ENCODE data around the gene OOSP1.
"Not testable (repeated sequence)": the region's sequence is repeated elsewhere in the genome, so short reads cannot be mapped to it uniquely, and the experiment has no call there.

The OOSP1 gene, protein sequence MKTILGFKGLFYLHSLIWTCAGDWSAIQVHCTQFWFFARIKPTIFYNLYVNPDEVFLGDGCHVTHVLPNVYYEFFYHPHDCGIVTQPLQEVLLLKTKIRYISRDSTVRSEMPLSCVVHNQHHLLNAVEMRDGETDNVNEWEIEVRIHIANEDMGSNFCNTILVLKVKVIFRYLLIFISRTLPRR

DNA sequence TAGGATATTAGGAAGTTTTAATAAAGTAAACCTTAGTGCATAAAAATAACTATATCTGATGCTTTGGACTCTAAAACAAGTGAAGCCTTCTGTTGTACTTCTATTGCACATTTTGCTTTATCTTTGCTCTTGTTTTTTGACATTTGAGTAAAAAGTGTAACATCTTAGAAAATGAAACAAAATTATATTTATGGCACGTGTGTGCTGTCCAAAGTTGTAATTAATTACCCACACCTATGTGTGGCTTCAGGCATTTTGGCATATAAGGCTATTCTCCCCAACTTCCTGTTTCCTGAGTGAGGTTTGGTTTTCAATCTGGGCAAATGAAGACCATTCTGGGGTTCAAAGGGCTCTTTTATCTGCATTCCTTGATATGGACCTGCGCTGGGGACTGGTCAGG lies at the start of gene OOSP1:
TSS of gene OOSP1 (plus strand) at position 301 of the 400 bp plus-strand sequence. CDS start at position 324, 23 bp downstream.
- peaks cover 0 to 5% of the 10 kb centered on the region in 2 donors for H3K27me3 Mint-ChIP-seq
- no peak for ATAC-seq (replicated peaks)
- peaks cover 0 to 1% of the 10 kb centered on the region in 2 donors for H3K9me3 Mint-ChIP-seq
- H3K4me1 Mint-ChIP-seq, result peaks cover 2 to 12% of the 10 kb centered on the region in 2 donors
- DNase-seq, result no peak
- no peak within 1 kb of the TSS for H3K4me3 Mint-ChIP-seq
- H3K27ac Mint-ChIP-seq, result no peak within 1 kb of the TSS
- H3K36me3 Mint-ChIP-seq, result no peaks in the 10 kb centered on the region

DNA sequence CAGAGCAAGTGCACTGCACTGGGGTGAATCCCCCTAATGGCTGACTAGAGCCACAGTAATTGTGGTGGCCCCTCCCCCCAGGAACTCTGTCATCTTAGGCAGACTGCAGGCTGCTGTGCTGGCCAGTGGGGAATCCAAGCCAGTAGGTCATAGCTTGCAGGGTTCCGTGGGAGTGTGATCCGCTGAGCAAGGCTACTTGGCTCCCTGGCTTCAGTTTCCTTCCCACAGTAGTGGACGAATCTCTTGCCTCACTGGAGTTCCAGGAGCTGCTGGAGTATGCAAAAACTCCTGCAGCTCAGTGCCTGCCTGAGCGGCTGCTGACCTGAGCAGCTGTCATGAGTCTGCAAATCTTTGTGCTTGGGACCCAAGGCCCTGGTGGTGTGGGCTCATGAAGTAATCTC lies 46.5 kb upstream of the OOSP1 start:
- Mint-ChIP-seq H3K9me3 (peaks cover 32 to 33% of the 10 kb centered on the region in 2 donors), H3K4me3 (no peak overlapping the region), H3K27ac (no peak overlapping the region), H3K4me1 (no peaks in the 10 kb centered on the region), H3K36me3 (peaks cover 8 to 15% of the 10 kb centered on the region in 2 donors), H3K27me3 (peaks cover 25 to 47% of the 10 kb centered on the region in 2 donors)
- ATAC-seq (replicated peaks), result no peak
- no peak for DNase-seq

GRCh38 chr11:59894616-59895015 lies 43.6 kb upstream of the OOSP1 start:
- H3K27me3 Mint-ChIP-seq, result peaks cover 19 to 40% of the 10 kb centered on the region in 2 donors
- ATAC-seq (replicated peaks) (no peak), DNase-seq (no peak)
- no peaks in the 10 kb centered on the region for H3K4me1 Mint-ChIP-seq
- peaks cover 0 to 3% of the 10 kb centered on the region in 2 donors for H3K36me3 Mint-ChIP-seq
- peaks cover 12 to 13% of the 10 kb centered on the region in 2 donors for H3K9me3 Mint-ChIP-seq
- no peak overlapping the region for H3K4me3 Mint-ChIP-seq
- no peak overlapping the region for H3K27ac Mint-ChIP-seq

GRCh38 chr11:59898046-59898445 lies 40.2 kb upstream of the OOSP1 start:
- Mint-ChIP-seq H3K4me1 (no peaks in the 10 kb centered on the region), H3K27me3 (peaks cover 11 to 23% of the 10 kb centered on the region in 2 donors), H3K9me3 (peaks cover 0 to 1% of the 10 kb centered on the region in 2 donors), H3K27ac (no peak overlapping the region), H3K36me3 (no peaks in the 10 kb centered on the region), H3K4me3 (no peak overlapping the region)
- DNase-seq, result no peak
- ATAC-seq (replicated peaks), result no peak

- Mint-ChIP-seq H3K9me3 (peaks cover 0 to 1% of the 10 kb centered on the region in 2 donors), H3K4me1 (no peaks in the 10 kb centered on the region), H3K4me3 (no peak overlapping the region), H3K27me3 (peaks cover 8 to 18% of the 10 kb centered on the region in 2 donors), H3K36me3 (no peaks in the 10 kb centered on the region), H3K27ac (no peak overlapping the region)
- DNase-seq (no peak), ATAC-seq (replicated peaks) (no peak)
Measured at GRCh38 chr11:59898650-59899049, 39.6 kb upstream of the OOSP1 start.

GRCh38 chr11:59899532-59899931 lies 38.7 kb upstream of the OOSP1 start:
- Mint-ChIP-seq H3K9me3 (peaks cover 0 to 1% of the 10 kb centered on the region in 2 donors), H3K4me3 (no peak overlapping the region), H3K27me3 (peaks cover 5 to 15% of the 10 kb centered on the region in 2 donors), H3K27ac (no peak overlapping the region), H3K36me3 (no peaks in the 10 kb centered on the region), H3K4me1 (no peaks in the 10 kb centered on the region)
- ATAC-seq (replicated peaks) (no peak), DNase-seq (no peak)

GRCh38 chr11:59900366-59901126 lies 37.7 kb upstream of the OOSP1 start:
- Mint-ChIP-seq H3K4me1 (no peaks in the 10 kb centered on the region), H3K27ac (no peak overlapping the region), H3K27me3 (peaks cover 1 to 10% of the 10 kb centered on the region in 2 donors), H3K4me3 (no peak overlapping the region), H3K9me3 (no peaks in the 10 kb centered on the region), H3K36me3 (no peaks in the 10 kb centered on the region)
- DNase-seq, result no peak
- ATAC-seq (replicated peaks), result no peak

DNA sequence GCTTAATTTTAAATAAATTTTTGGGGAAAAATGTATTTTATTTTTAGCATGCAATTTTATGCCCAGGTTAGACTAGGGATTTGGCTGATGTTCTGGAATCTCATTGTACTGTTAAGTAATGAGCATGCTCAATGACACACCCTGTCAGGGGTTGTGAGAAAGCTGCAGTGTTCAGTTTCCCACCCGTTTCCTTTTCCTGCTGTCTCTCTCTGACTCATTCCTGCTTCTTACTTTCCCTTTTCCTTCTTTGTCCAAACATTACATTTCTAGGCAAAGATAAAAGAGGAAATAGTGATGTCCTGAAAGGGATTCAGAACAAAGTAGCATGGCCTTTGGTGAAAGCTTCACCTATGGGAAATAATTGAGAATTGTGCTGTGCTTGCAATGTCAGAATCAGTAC lies 36.9 kb upstream of the OOSP1 start:
- no peak overlapping the region for H3K4me3 Mint-ChIP-seq
- H3K4me1 Mint-ChIP-seq, result no peaks in the 10 kb centered on the region
- DNase-seq, result no peak
- H3K27me3 Mint-ChIP-seq, result peaks cover 0 to 4% of the 10 kb centered on the region in 2 donors
- H3K27ac Mint-ChIP-seq, result no peak overlapping the region
- no peak for ATAC-seq (replicated peaks)
- H3K9me3 Mint-ChIP-seq, result peaks cover 3 to 4% of the 10 kb centered on the region in 2 donors
- no peaks in the 10 kb centered on the region for H3K36me3 Mint-ChIP-seq

DNA sequence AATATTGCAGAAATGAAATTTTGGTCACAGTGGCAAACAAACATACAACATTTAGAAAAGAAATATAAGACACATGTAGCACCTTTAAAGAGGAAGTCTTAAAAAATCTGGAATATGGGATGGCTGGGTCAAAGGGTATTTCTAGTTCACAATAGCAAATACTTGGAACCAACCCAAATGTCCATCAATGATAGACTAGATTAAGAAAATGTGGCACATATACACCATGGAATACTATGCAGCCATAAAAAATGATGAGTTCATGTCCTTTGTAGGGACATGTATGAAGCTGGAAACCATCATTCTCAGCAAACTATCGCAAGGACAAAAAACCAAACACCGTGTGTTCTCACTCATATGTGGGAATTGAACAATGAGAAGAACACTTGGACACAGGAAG lies 34.7 kb upstream of the OOSP1 start:
- not testable (repeated sequence) for H3K27ac Mint-ChIP-seq; H3K4me1 Mint-ChIP-seq; H3K4me3 Mint-ChIP-seq; ATAC-seq (replicated peaks); H3K36me3 Mint-ChIP-seq; DNase-seq; H3K27me3 Mint-ChIP-seq; H3K9me3 Mint-ChIP-seq

GRCh38 chr11:59918480-59918879 lies 19.8 kb upstream of the OOSP1 start:
- Mint-ChIP-seq H3K4me3 (no peak overlapping the region), H3K9me3 (peaks cover 30 to 38% of the 10 kb centered on the region in 2 donors), H3K4me1 (no peaks in the 10 kb centered on the region), H3K27me3 (peaks cover 0 to 4% of the 10 kb centered on the region in 2 donors), H3K27ac (no peak overlapping the region), H3K36me3 (peaks cover 6 to 20% of the 10 kb centered on the region in 2 donors)
- no peak for ATAC-seq (replicated peaks)
- DNase-seq, result no peak

DNA sequence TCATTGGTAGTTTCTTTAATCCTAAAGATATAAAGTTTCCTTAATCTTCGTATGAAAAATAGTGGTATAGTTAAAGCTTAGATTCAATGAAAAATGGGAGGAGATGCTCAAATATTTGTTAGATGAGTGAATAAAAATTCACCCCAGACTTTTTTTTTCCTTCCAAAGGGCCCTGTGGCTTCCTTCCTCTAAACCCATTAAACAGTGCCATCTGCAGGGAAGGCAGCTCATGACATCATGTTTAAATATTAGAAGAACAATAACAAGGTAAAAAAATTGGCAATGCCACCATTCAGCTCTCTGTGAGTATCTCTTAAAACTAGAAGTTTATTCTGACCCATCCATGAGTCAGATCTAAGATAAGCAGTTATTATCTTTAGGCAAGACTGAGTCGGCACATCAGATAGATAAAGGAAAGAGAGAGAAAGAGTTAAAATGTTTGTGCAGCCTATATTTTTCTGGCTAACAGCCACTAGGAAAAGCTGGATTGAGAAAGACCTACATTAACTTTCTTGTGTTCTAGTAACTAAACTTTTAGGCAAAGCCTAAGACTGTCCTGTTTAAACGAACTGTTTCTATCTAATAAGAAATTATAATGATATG lies 19.1 kb upstream of the OOSP1 start:
- H3K27me3 Mint-ChIP-seq, result peaks cover 0 to 4% of the 10 kb centered on the region in 2 donors
- DNase-seq, result no peak
- peaks cover 34 to 42% of the 10 kb centered on the region in 2 donors for H3K9me3 Mint-ChIP-seq
- no peaks in the 10 kb centered on the region for H3K4me1 Mint-ChIP-seq
- H3K4me3 Mint-ChIP-seq, result no peak overlapping the region
- no peak overlapping the region for H3K27ac Mint-ChIP-seq
- no peak for ATAC-seq (replicated peaks)
- peaks cover 9 to 23% of the 10 kb centered on the region in 2 donors for H3K36me3 Mint-ChIP-seq

- ATAC-seq (replicated peaks), result no peak
- no peak overlapping the region for H3K27ac Mint-ChIP-seq
Measured at GRCh38 chr11:59923813-59924212, 14.4 kb upstream of the OOSP1 start.

GRCh38 chr11:59931688-59932087 lies 6.5 kb upstream of the OOSP1 start:
- Mint-ChIP-seq H3K4me1 (no peaks in the 10 kb centered on the region), H3K27ac (no peak overlapping the region), H3K36me3 (peaks cover 2 to 9% of the 10 kb centered on the region in 2 donors), H3K9me3 (peaks cover 15 to 19% of the 10 kb centered on the region in 2 donors), H3K27me3 (peaks cover 0 to 4% of the 10 kb centered on the region in 2 donors), H3K4me3 (no peak overlapping the region)
- no peak for ATAC-seq (replicated peaks)
- DNase-seq, result no peak

More at GRCh38 chr11:59923813-59924212, 14.4 kb upstream of the OOSP1 start:
- Mint-ChIP-seq H3K27me3 (no peaks in the 10 kb centered on the region), H3K36me3 (peaks cover 9 to 20% of the 10 kb centered on the region in 2 donors), H3K9me3 (peaks cover 40 to 47% of the 10 kb centered on the region in 2 donors), H3K4me3 (no peak overlapping the region), H3K4me1 (no peaks in the 10 kb centered on the region)
- no peak for DNase-seq

DNA sequence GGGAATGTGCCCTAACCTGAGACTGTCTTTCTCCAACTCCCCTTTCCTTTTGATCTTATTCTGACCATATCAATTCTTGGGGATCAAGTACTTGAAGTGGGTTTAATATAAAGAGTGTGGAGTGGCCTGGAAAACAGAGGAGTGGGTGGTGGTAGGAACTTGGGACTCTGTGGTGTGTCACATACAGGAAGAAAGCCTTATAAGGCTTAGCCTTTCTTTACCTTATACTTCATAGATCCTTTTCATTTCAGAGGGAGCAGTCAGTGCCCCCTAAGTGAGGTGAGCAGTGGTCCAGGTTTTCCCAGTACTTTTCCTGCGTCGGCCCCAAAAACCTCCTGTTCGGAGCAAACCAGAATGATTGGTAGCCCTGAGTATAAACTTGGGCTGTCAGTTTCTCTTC lies 486 bp downstream of the OOSP1 start:
- Mint-ChIP-seq H3K27me3 (peaks cover 0 to 5% of the 10 kb centered on the region in 2 donors), H3K9me3 (peaks cover 0 to 1% of the 10 kb centered on the region in 2 donors), H3K27ac (no peak overlapping the region), H3K36me3 (no peaks in the 10 kb centered on the region), H3K4me3 (no peak overlapping the region), H3K4me1 (peaks cover 2 to 12% of the 10 kb centered on the region in 2 donors)
- DNase-seq (no peak), ATAC-seq (replicated peaks) (no peak)

Data from stimulated activated naive B cell treated with anti-CD40 and anti-IgM and Interleukin-4, amounts not matched to agents 10 μg/mL and 1 μg/mL and 100 μg/mL, for 72 hours (primary cell).